Cardiac septum (tissue), 1 donor: ENCODE data around the gene SUMO4. TPM values are rescaled to one million over a fixed set of nuclear protein-coding genes. Genes with fewer than 3 reads are reported as not detected.
A peak's percentile ranks its signal among the peaks of the same experiment; 100 is the strongest.
"Not testable (repeated sequence)": the region's sequence is repeated elsewhere in the genome, so short reads cannot be mapped to it uniquely, and the experiment has no call there.

Source experiments
- DNase-seq: peaks from one replicate; pipeline ENCODE4 v3.0.0-alpha.2; 2020; ENCODE audit warnings: low spot score
- intact Hi-C: fragments of 100-400 bp; cut with DNase I; formaldehyde crosslinking; loops from one replicate; pipeline ENCODE4 v1.14.0; 2022
- total RNA-seq: library from RNA; stranded (reverse); fragmentation: NEBNext Ultra II Directional; extraction: Animal tissue kit (Norgen Biotek cat#: 25700); gene quantifications from one replicate; pipeline ENCODE4 v1.2.1, GENCODE V29; 2021
- donor health status: DM: no; HTN: no; CAD: no.

Gene SUMO4
- total RNA-seq, 1 donor from 2014 or later: 1.3 TPM

DNA sequence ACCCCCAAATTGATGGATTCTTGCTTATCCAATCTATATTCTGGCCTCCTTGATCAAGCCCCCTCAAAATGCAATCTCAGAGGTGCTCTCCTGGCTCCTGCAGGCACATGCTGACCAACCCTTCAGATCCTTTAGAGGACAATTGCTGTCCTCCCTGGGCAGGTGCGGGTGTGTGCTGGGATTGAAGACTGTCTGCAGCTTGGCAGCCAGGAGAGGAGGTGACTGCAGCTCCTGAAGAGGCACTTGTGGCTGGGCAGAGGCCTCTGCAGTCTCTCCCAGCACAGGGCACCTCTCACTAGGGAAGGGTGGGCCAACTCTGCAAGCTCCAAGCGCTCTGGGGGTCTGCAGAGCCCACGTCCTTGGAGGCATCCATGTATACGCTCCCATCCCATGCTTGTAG, 28.5 kb downstream of the SUMO4 start:
- intact Hi-C loops: loop anchor here (5.0 kb wide), 1 partner anchor 89 kb away; no protein-coding TSS in a partner anchor
- no peak for DNase-seq

DNA sequence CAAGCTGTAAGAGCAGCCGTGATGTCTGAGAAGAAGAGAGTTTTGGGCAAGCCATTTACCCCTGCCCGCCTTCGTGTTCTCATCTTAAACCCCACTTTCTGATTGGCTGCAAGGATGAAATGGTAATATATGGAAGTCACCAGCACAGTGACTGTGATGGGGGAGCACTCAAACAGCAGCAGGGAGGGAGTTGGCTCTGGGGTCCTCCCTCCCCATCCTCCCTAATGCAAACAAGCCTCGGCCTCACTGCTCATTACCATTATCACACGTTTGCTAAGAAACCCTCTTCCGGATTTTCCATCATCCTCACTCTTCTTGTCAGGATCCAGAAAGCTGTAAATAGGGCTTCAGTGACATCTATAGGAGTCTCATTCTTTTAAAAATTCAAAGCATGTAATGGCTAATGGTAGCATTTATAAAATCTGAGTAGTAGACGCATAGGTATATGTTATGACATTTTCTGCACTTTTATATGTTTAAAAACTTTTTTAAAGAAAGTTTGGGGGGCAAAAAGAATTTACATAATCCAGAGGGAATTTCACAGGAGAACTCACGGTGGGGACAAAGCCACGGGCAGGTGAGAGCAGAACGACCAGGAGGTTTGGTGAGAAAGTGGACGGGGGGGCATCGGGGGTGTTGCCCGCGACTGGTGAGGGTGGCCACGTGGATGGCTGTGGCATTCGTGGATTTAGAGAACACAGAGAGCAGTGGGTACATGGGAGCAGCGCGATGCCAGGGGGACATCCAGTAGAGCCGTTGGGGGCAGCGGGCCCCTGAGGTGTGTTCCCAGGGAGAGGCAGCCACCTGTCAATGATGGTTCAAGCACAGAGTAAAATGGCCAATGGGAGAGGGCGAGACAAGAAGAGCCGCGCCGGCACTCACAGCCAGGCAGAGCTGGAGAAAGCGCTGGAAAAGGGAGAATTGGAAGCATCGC, 29.6 kb downstream of the SUMO4 start:
- intact Hi-C loops: loop anchor here (5.0 kb wide), 2 partner anchors 88 to 402 kb away; no protein-coding TSS in a partner anchor
- no peak for DNase-seq

DNA sequence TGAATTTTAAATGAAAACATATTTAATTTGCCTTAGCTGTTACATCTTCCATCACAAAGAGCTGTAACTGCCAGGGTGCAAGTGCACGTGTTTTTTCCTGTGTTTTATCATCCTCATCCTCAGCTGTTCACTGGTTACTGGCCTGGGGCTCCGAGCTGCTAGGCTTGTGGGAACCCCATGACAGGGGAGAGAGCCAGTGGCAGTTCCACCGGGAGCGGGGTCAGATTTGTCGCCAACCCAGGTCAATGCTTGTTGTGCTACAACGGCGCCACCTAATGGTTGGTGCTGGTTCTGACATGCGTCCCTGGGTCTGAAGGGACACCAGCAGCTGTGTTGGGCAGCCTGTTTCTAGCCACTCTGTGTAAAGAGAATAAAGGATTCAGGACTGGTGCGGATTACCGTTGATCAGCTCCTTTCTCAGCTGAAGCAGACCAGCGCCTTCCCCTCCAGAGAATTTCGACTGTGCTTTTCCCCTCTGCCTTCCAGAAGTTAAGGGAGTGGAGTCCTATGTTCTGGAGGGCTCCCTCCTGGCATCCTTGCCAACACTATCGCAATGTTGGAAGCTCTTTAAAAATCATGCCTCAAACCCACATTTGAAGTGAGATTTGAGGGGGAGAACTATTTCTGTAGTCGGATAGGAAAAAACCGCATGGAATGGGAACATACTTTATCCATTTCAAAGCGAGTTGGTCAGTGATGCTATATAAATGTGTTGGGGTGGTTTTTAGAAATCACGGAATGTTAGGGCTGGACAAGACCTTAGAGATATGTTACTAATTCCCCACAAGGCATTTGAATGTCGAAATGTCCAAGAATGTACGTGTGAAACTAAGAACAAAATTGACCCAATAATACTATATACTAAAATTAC, 32.1 kb downstream of the SUMO4 start:
- peak; percentile 94 for DNase-seq
- intact Hi-C loops: loop anchor here (1.0 to 5.0 kb wide), 2 partner anchors 350 to 405 kb away; no protein-coding TSS in a partner anchor

DNA sequence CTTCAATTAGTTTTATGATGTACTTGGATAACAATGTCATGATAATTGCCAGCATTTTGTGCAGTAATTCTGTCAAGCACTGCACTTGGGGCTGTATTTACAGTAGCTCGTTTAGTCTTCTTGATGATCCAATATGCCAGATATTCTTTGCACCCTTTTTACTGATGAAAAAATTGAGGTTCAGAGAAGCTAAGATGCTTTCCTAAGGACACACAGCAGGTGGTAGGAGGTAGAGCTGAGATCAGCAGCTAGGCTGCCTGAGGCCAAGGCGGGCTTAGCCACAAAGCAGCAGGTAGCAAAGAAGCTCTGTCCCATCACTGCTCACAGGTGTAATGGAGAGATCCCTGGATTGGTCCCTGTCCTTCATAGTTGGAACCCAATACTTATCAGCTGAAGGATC, 33.3 kb downstream of the SUMO4 start:
- intact Hi-C loops: loop anchor here (5.0 kb wide), 1 partner anchor 406 kb away; no protein-coding TSS in a partner anchor
- no peak for DNase-seq

- DNase-seq: no peak
- intact Hi-C loops: loop anchor here (5.0 kb wide), 1 partner anchor 407 kb away; no protein-coding TSS in a partner anchor
Observed at GRCh38 chr6:149433881-149434280, 33.8 kb downstream of the SUMO4 start.

DNA sequence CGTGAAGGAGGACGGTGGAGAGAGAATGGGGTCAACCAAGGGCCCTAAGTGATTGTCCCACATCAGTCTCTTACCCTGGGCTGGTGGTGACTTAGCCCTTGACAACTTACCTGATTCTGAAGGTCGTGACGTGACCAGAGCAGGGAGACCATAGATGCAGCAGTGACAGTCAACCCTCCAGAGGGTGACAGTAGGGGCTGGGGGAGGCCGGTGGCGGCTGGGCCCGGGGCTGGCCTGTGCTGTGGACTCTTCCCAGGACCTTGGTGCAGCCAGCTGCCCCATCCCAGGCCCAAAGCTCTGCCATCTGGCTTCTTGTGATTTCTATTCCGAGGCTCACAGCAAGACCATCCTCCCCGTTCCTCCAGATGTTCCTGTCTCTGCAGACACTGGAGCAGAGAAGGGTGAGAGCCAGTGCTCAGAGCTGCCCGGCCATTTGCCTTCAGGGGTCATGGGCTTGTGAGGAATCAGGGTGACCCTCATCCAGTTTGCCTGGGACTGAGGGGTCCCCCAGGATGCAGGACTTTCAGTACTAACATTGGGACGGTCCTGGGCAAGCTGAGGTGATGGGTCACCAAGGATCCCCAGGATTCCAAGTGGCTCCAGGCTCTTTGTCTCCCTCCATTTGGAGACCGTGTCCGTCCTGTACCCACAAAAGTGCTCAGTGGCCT, 36.0 kb downstream of the SUMO4 start:
- intact Hi-C loops: no loop called here

GRCh38 chr6:149436647-149437046, 36.6 kb downstream of the SUMO4 start:
- intact Hi-C loops: no loop called here
- no peak for DNase-seq

More for the DNA sequence above, 36.0 kb downstream of the SUMO4 start:
- no peak for DNase-seq

DNA sequence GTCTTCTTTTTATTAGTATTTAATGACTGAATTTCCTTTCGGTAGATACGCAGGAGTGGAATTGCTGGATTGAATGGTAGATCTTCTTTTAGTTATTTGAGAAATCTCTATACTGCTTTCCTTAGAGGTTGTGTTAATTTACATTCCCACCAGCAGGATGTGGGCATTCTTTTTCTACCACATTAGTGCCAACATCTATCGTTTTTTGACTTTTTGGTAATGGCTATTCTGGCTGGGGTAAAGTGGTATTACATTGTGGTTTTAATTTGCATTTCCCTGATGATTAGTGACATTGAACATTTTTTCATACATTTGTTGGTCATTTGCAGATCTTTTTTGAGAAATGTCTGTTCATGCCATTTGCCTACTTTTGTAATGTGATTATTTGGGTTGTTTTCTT, 37.1 kb downstream of the SUMO4 start:
- no peak for DNase-seq
- intact Hi-C loops: no loop called here

- intact Hi-C loops: no loop called here
- no peak for DNase-seq
Observed at GRCh38 chr6:149438855-149439254, 38.8 kb downstream of the SUMO4 start.

DNA sequence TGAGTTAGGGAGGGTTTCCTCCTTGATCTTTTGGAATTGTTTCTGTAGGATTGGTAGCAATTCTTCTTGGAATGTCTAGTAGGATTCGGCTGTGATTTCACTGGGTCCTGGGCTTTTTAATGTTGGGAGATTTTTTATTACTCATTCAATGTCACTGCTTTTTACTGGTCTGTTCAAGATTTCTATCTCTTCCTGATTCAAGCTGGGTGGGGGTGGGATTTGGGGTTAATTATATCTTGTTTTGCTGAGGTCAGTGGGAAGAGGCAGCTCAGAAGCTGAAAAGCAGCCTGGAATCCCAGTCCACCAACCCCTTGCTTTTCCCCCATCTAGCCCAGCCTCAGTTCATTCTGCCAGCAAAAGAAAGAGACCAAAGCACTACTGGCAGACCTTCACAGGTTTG, 39.6 kb downstream of the SUMO4 start:
- intact Hi-C loops: no loop called here

GRCh38 chr6:149440735-149441671, 40.9 kb downstream of the SUMO4 start:
- intact Hi-C loops: no loop called here
- DNase-seq: no peak

More for the DNA sequence above, 39.6 kb downstream of the SUMO4 start:
- no peak for DNase-seq

GRCh38 chr6:149441740-149442139, 41.7 kb downstream of the SUMO4 start:
- intact Hi-C loops: no loop called here
- no peak for DNase-seq

- DNase-seq: no peak
- intact Hi-C loops: no loop called here
Observed at GRCh38 chr6:149443411-149444181, 43.5 kb downstream of the SUMO4 start.

DNA sequence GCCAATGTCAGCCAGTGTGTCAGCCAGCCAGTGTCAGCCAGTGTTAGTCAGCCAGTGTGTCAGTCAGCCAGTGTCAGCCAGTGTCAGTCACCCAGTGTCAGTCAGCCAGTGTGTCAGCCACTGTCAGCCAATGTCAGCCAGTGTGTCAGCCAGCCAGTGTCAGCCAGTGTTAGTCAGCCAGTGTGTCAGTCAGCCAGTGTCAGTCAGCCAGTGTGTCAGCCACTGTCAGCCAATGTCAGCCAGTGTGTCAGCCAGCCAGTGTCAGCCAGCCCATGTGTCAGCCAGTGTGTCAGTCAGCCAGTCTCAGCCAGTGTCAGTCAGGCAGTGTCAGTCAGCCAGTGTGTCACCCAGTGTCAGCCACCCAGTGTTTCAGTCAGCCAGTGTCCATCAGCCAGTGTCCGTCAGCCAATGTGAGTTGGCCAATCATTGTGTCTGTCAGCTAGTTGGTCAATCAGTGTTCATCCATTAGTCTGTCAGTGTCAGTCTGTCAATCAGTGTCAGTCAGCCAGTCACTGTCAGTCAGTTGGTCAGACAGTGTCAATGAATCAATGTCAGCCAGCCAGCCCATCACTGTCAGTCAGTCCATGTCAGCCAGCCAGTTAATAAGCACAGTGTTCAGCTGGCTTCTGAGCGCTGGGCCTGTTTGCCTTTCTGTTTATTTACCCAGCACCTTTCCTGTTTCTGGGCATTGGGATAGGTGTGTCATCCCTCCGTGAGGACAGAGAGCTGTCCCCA, 44.5 kb downstream of the SUMO4 start:
- DNase-seq, intact Hi-C loops: not testable (repeated sequence)

DNA sequence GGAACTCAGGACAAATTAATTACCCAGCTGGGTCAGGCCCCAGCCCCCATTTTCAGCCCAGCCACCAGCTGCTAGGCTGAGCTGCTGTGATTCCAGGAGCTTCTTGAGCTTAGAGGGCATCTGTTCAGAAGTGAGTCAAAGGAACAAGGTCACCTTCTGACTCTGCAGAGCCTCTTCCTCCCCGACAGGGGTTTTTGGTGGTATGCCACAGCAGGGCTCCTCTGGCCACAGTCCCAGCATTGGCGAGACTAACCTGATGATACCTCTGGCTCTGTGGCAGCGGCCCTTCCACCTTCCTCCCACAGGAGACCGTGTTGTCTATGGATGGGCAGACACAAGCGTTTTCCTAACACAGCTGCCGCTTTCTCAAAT, 45.0 kb downstream of the SUMO4 start:
- intact Hi-C loops: no loop called here
- DNase-seq: no peak

DNA sequence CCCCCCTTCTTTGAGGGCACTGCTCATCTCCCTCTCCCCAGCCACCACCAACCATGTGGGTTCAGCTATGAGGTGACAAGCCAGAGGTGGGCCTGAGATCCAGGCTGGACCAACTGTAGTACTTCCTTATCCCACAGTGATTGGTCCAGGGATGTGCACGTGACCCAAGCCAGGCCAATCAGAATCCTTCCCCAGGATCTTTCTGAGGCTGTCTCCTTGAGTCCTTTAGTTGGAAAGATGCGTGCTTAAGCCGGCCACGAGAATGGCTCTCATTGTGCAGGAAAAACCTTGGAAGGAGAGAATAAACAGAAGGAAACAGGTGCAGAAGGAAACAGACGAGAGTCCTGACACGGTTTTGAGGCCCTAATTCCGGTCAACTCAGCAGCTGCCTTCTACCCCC, 45.5 kb downstream of the SUMO4 start:
- DNase-seq: peak; percentile 35
- intact Hi-C loops: no loop called here

GRCh38 chr6:149446791-149447376, 46.8 kb downstream of the SUMO4 start:
- no peak for DNase-seq
- intact Hi-C loops: no loop called here
